Ammon's horn (tissue), 1 donor: ENCODE measurements around the gene MACROD2.
A peak's percentile ranks its signal among the peaks of the same experiment; 100 is the strongest.

Source experiments
- DNase-seq: peaks from one replicate; pipeline ENCODE4 v3.0.0-alpha.2; 2016; ENCODE audit warnings: low spot score

MACROD2 gene

GRCh38 chr20:15542655-15543054 is 1547.3 kb downstream of the MACROD2 start:
- no peak for DNase-seq

GRCh38 chr20:15544742-15545141 is 1549.4 kb downstream of the MACROD2 start:
- no peak for DNase-seq

- no peak for DNase-seq
Observed at GRCh38 chr20:15546525-15547023, 1551.3 kb downstream of the MACROD2 start.

- peak; percentile 65 for DNase-seq
Observed at GRCh38 chr20:15547119-15547518, 1551.8 kb downstream of the MACROD2 start.

- DNase-seq = no peak
Observed at GRCh38 chr20:15550116-15550870, 1555.0 kb downstream of the MACROD2 start.

GRCh38 chr20:15555913-15556312 is 1560.6 kb downstream of the MACROD2 start:
- peak; percentile 39 for DNase-seq

GRCh38 chr20:15556869-15557268 is 1561.6 kb downstream of the MACROD2 start:
- DNase-seq = no peak

- no peak for DNase-seq
Observed at GRCh38 chr20:15561070-15561569, 1565.8 kb downstream of the MACROD2 start.

- peak; percentile 83 for DNase-seq
Observed at GRCh38 chr20:15561707-15562404, 1566.5 kb downstream of the MACROD2 start.

GRCh38 chr20:15563836-15564235 is 1568.5 kb downstream of the MACROD2 start:
- no peak for DNase-seq

- DNase-seq = no peak
Observed at GRCh38 chr20:15564981-15565380, 1569.7 kb downstream of the MACROD2 start.

GRCh38 chr20:15565786-15566185 is 1570.5 kb downstream of the MACROD2 start:
- no peak for DNase-seq

GRCh38 chr20:15567219-15567618 is 1571.9 kb downstream of the MACROD2 start:
- DNase-seq = no peak

- DNase-seq = no peak
Observed at GRCh38 chr20:15570156-15570555, 1574.8 kb downstream of the MACROD2 start.

GRCh38 chr20:15571056-15571455 is 1575.7 kb downstream of the MACROD2 start:
- DNase-seq = no peak

- no peak for DNase-seq
Observed at GRCh38 chr20:15575255-15575654, 1579.9 kb downstream of the MACROD2 start.

- no peak for DNase-seq
Observed at GRCh38 chr20:15576411-15576810, 1581.1 kb downstream of the MACROD2 start.

GRCh38 chr20:15578113-15578512 is 1582.8 kb downstream of the MACROD2 start:
- DNase-seq = no peak

- no peak for DNase-seq
Observed at GRCh38 chr20:15579688-15580087, 1584.4 kb downstream of the MACROD2 start.

GRCh38 chr20:15582146-15582760 is 1586.9 kb downstream of the MACROD2 start:
- DNase-seq = no peak

- DNase-seq = no peak
Observed at GRCh38 chr20:15584507-15584906, 1589.2 kb downstream of the MACROD2 start.

- DNase-seq = no peak
Observed at GRCh38 chr20:15593081-15593480, 1597.8 kb downstream of the MACROD2 start.
